Nephron (organoid): Measurements from ENCODE around the gene MPL.

Source experiments
- H3K27ac Mint-ChIP-seq, 3 experiments: 2 replicates each; pipeline ENCODE4 v1.8.0; 2020; ENCODE audit warnings: mixed read lengths in 3 of 3, mild to moderate bottlenecking in 2 of 3, moderate library complexity in 1 of 3
- H3K27me3 Mint-ChIP-seq: 2 replicates; pipeline ENCODE4 v1.8.0; 2021; ENCODE audit warnings: low read depth, mild to moderate bottlenecking, moderate library complexity, mixed read lengths
- H3K36me3 Mint-ChIP-seq: 2 replicates; pipeline ENCODE4 v1.8.0; 2020; ENCODE audit warnings: low read depth, mixed read lengths
- H3K4me1 Mint-ChIP-seq: 2 replicates; pipeline ENCODE4 v1.8.0; 2020; ENCODE audit warnings: mixed read lengths
- H3K4me3 Mint-ChIP-seq, 3 experiments: 2 replicates each; pipeline ENCODE4 v1.8.0; 2020; ENCODE audit warnings: mild to moderate bottlenecking in 3 of 3, mixed read lengths in 3 of 3, moderate library complexity in 2 of 3
- H3K9me3 Mint-ChIP-seq: 2 replicates; pipeline ENCODE4 v1.8.0; 2020; ENCODE audit warnings: mixed read lengths
- CTCF ChIP-seq, 3 experiments: fragments of 200-600 bp; sonication (generic); IDR thresholded peaks; one replicate each; pipeline ENCODE4 v1.5.0; 2021; ENCODE audit warnings: antibody characterized with exemption in 3 of 3; ENCODE audit not compliant: unreplicated experiment in 3 of 3

The MPL gene

GRCh38 chr1:43324810-43325209, 12.8 kb upstream of the MPL start:
- H3K27me3 Mint-ChIP-seq, result peaks cover 6% of the 10 kb centered on the region
- peaks cover 25% of the 10 kb centered on the region for H3K9me3 Mint-ChIP-seq
- no peak overlapping the region for H3K4me3 Mint-ChIP-seq
- no peak overlapping the region for H3K27ac Mint-ChIP-seq
- peaks cover 14% of the 10 kb centered on the region for H3K36me3 Mint-ChIP-seq
- TF ChIP-seq CTCF (IDR thresholded peaks at IDR 0.05; ENCODE audit: unreplicated experiment in 3 of 3), result no peak
- H3K4me1 Mint-ChIP-seq, result peaks cover under 1% of the 10 kb centered on the region

- Mint-ChIP-seq H3K27me3 (peaks cover 6% of the 10 kb centered on the region), H3K27ac (no peak overlapping the region), H3K36me3 (peaks cover 14% of the 10 kb centered on the region), H3K4me3 (no peak overlapping the region), H3K4me1 (peaks cover 6% of the 10 kb centered on the region), H3K9me3 (peaks cover 25% of the 10 kb centered on the region)
- TF ChIP-seq CTCF (IDR thresholded peaks at IDR 0.05; ENCODE audit: unreplicated experiment in 3 of 3), result no peak
Observed at GRCh38 chr1:43325381-43325780, 12.2 kb upstream of the MPL start.

GRCh38 chr1:43327549-43328292, 9.9 kb upstream of the MPL start:
- no peak overlapping the region for H3K4me3 Mint-ChIP-seq
- H3K36me3 Mint-ChIP-seq, result peaks cover 14% of the 10 kb centered on the region
- peaks cover 6% of the 10 kb centered on the region for H3K4me1 Mint-ChIP-seq
- H3K27me3 Mint-ChIP-seq, result no peaks in the 10 kb centered on the region
- no peak for TF ChIP-seq CTCF (IDR thresholded peaks at IDR 0.05; ENCODE audit: unreplicated experiment in 3 of 3)
- peaks cover 25% of the 10 kb centered on the region for H3K9me3 Mint-ChIP-seq
- no peak overlapping the region for H3K27ac Mint-ChIP-seq

- TF ChIP-seq CTCF (IDR thresholded peaks at IDR 0.05; ENCODE audit: unreplicated experiment in 3 of 3), result no peak
Observed at GRCh38 chr1:43329995-43330751, 7.4 kb upstream of the MPL start.

GRCh38 chr1:43331688-43332087, 5.9 kb upstream of the MPL start:
- Mint-ChIP-seq H3K27ac (no peak overlapping the region), H3K4me1 (peaks cover 6% of the 10 kb centered on the region), H3K27me3 (no peaks in the 10 kb centered on the region), H3K9me3 (peaks cover 10% of the 10 kb centered on the region), H3K36me3 (no peaks in the 10 kb centered on the region), H3K4me3 (no peak overlapping the region)
- no peak for TF ChIP-seq CTCF (IDR thresholded peaks at IDR 0.05; ENCODE audit: unreplicated experiment in 3 of 3)

More at GRCh38 chr1:43329995-43330751, 7.4 kb upstream of the MPL start:
- Mint-ChIP-seq H3K27ac (peak overlapping the region in 2 of 3 experiments; percentile 22 to 25), H3K27me3 (no peaks in the 10 kb centered on the region), H3K4me1 (peaks cover 6% of the 10 kb centered on the region), H3K4me3 (no peak overlapping the region), H3K36me3 (no peaks in the 10 kb centered on the region), H3K9me3 (peaks cover 15% of the 10 kb centered on the region)
